Astrocyte of the spinal cord (primary cell): ENCODE results near the gene AXDND1.

Experiments
- DNase-seq: peaks from one replicate; pipeline ENCODE4 v3.0.0; 2011; ENCODE audit warnings: low read depth, low spot score
- H3K4me3 ChIP-seq: 2 replicates; pipeline ENCODE4 v1.5.1; 2011; ENCODE audit warnings: low read depth, mild to moderate bottlenecking, low read length, moderate library complexity
- CTCF ChIP-seq: IDR thresholded peaks from 2 replicates; pipeline ENCODE4 v1.5.1; 2012; ENCODE audit warnings: low read depth, mild to moderate bottlenecking, low read length, inconsistent platforms
- in situ Hi-C: cut with HindIII; loops from 2 replicates; pipeline ENCODE4 v1.10.0; 2017; ENCODE audit warnings: low sequenced_read_pairs

Gene AXDND1

GRCh38 chr1:179365342-179366092 lies at the start of gene AXDND1:
Gene AXDND1 (plus strand): TSS chr1:179365971. CDS start chr1:179366510, 539 bp downstream.
- TF ChIP-seq CTCF = peak; percentile 53
- peak; percentile 86 for DNase-seq
- in situ Hi-C loops = no loop called here
- peak within 1 kb of the TSS; percentile 77 for H3K4me3 ChIP-seq

GRCh38 chr1:179318491-179318890 lies 47.3 kb upstream of the AXDND1 start:
- H3K4me3 ChIP-seq = no peak overlapping the region
- in situ Hi-C loops = no loop called here
- no peak for TF ChIP-seq CTCF
- DNase-seq = no peak

- in situ Hi-C loops = no loop called here
- no peak overlapping the region for H3K4me3 ChIP-seq
- DNase-seq = no peak
- TF ChIP-seq CTCF = no peak
These were observed 44.1 kb upstream of the AXDND1 start for GRCh38 chr1:179321533-179322216.

GRCh38 chr1:179322557-179322956 lies 43.2 kb upstream of the AXDND1 start:
- DNase-seq = no peak
- no peak overlapping the region for H3K4me3 ChIP-seq
- no peak for TF ChIP-seq CTCF
- in situ Hi-C loops = no loop called here

GRCh38 chr1:179323436-179323835 lies 42.3 kb upstream of the AXDND1 start:
- no peak for DNase-seq
- H3K4me3 ChIP-seq = no peak overlapping the region
- in situ Hi-C loops = no loop called here
- TF ChIP-seq CTCF = no peak

GRCh38 chr1:179325836-179326235 lies 39.9 kb upstream of the AXDND1 start:
- H3K4me3 ChIP-seq = no peak overlapping the region
- TF ChIP-seq CTCF = no peak
- in situ Hi-C loops = no loop called here
- DNase-seq = no peak
